Right ventricle myocardium inferior (tissue), 1 donor: ENCODE data around the gene MVB12B. TPM values are rescaled to one million over a fixed set of nuclear protein-coding genes. Genes with fewer than 3 reads are reported as not detected.
A peak's percentile ranks its signal among the peaks of the same experiment; 100 is the strongest.

ENCODE experiments used
- ATAC-seq: fragments of 200-7000 bp; cut with Tn5 transposase; one replicate; pipeline ENCODE4 v1.9.1; 2020; ENCODE audit warnings: mild to moderate bottlenecking, moderate library complexity
- DNase-seq: peaks from one replicate; pipeline ENCODE4 v3.0.0; 2021; ENCODE audit errors: missing footprints
- intact Hi-C: fragments of 100-400 bp; cut with DNase I; formaldehyde crosslinking; loops from one replicate; pipeline ENCODE4 v1.11.0; 2022
- total RNA-seq: library from RNA; stranded (reverse); fragmentation: NEBNext Ultra II Directional; extraction: Animal tissue kit (Norgen Biotek cat#: 25700); gene quantifications from one replicate; pipeline ENCODE4 v1.2.1, GENCODE V29; 2021
- donor health status: DM: no; HTN: yes; CAD: no; lungs with severe emphysema.

Gene MVB12B
- total RNA-seq, 1 donor from 2014 or later: 12.7 TPM

- intact Hi-C loops: no loop called here
- no peak for ATAC-seq
- DNase-seq: no peak
These were observed 84.8 kb downstream of the MVB12B start for GRCh38 chr9:126411225-126411947.

GRCh38 chr9:126411948-126412284 lies 85.3 kb downstream of the MVB12B start:
- DNase-seq (no peak), ATAC-seq (no peak)
- intact Hi-C loops: no loop called here

GRCh38 chr9:126412905-126413304 lies 86.3 kb downstream of the MVB12B start:
- no peak for ATAC-seq
- intact Hi-C loops: no loop called here
- DNase-seq: no peak

GRCh38 chr9:126413391-126414068 lies 86.9 kb downstream of the MVB12B start:
- intact Hi-C loops: no loop called here
- ATAC-seq (no peak), DNase-seq (no peak)

GRCh38 chr9:126415741-126416370 lies 89.2 kb downstream of the MVB12B start:
- DNase-seq (no peak), ATAC-seq (no peak)
- intact Hi-C loops: no loop called here

- DNase-seq (no peak), ATAC-seq (no peak)
- intact Hi-C loops: no loop called here
These were observed 90.4 kb downstream of the MVB12B start for GRCh38 chr9:126417043-126417442.

- intact Hi-C loops: no loop called here
- ATAC-seq: no peak
- no peak for DNase-seq
These were observed 91.1 kb downstream of the MVB12B start for GRCh38 chr9:126417684-126418083.

- no peak for DNase-seq
- ATAC-seq: no peak
- intact Hi-C loops: no loop called here
These were observed 92.0 kb downstream of the MVB12B start for GRCh38 chr9:126418608-126419007.

- intact Hi-C loops: no loop called here
- ATAC-seq (peak; percentile 84), DNase-seq (no peak)
These were observed 92.8 kb downstream of the MVB12B start for GRCh38 chr9:126419475-126419874.

- no peak for DNase-seq
- ATAC-seq: no peak
- intact Hi-C loops: no loop called here
These were observed 93.5 kb downstream of the MVB12B start for GRCh38 chr9:126420135-126420534.

- no peak for ATAC-seq
- intact Hi-C loops: no loop called here
These were observed 94.3 kb downstream of the MVB12B start for GRCh38 chr9:126420643-126421564.

GRCh38 chr9:126421567-126422428 lies 95.2 kb downstream of the MVB12B start:
- intact Hi-C loops: no loop called here
- DNase-seq (no peak), ATAC-seq (no peak)

More at GRCh38 chr9:126420643-126421564, 94.3 kb downstream of the MVB12B start:
- DNase-seq: no peak

GRCh38 chr9:126423142-126423915 lies 96.7 kb downstream of the MVB12B start:
- DNase-seq (no peak), ATAC-seq (no peak)
- intact Hi-C loops: no loop called here

- ATAC-seq (no peak), DNase-seq (no peak)
- intact Hi-C loops: no loop called here
These were observed 97.2 kb downstream of the MVB12B start for GRCh38 chr9:126423916-126424185.

- intact Hi-C loops: no loop called here
- no peak for ATAC-seq
- no peak for DNase-seq
These were observed 97.9 kb downstream of the MVB12B start for GRCh38 chr9:126424511-126424910.

GRCh38 chr9:126428534-126429175 lies 102.0 kb downstream of the MVB12B start:
- DNase-seq (no peak), ATAC-seq (no peak)
- intact Hi-C loops: no loop called here

GRCh38 chr9:126429190-126429589 lies 102.6 kb downstream of the MVB12B start:
- ATAC-seq (no peak), DNase-seq (no peak)
- intact Hi-C loops: no loop called here
